Liver (tissue), 9 donors: Measurements from ENCODE around the gene NXPH4. TPM values are rescaled to one million over a fixed set of nuclear protein-coding genes. Genes with fewer than 3 reads are reported as not detected.
A peak's percentile ranks its signal among the peaks of the same experiment; 100 is the strongest.

Source experiments
- DNase-seq: peaks from one replicate; pipeline ENCODE4 v3.0.0-alpha.2; 2017; ENCODE audit warnings: low spot score
- H3K27ac ChIP-seq, 2 donors: one replicate each; pipeline ENCODE4 v1.7.0; 2013; ENCODE audit warnings: inconsistent platforms in 2 of 2, low read length in 2 of 2, control low read depth in 1 of 2, low read depth in 1 of 2, mild to moderate bottlenecking in 1 of 2
- H3K27me3 ChIP-seq, 4 donors: one replicate each; pipeline versions ENCODE4 v1.6.1 to v1.7.0; 2013; ENCODE audit warnings: low read length in 3 of 4, inconsistent platforms in 1 of 4, mild to moderate bottlenecking in 1 of 4, moderate library complexity in 1 of 4; ENCODE audit not compliant: control insufficient read depth in 4 of 4, insufficient read depth in 4 of 4
- H3K36me3 ChIP-seq, 4 donors: one replicate each; pipeline versions ENCODE4 v1.6.1 to v1.7.0; 2013; ENCODE audit warnings: low read length in 3 of 4, mild to moderate bottlenecking in 3 of 4, low read depth in 1 of 4, moderate library complexity in 1 of 4; ENCODE audit not compliant: control insufficient read depth in 4 of 4, insufficient read depth in 3 of 4
- H3K4me1 ChIP-seq, 4 donors: one replicate each; pipeline versions ENCODE4 v1.6.1 to v1.7.0; 2013; ENCODE audit warnings: low read length in 3 of 4, mild to moderate bottlenecking in 3 of 4, moderate library complexity in 1 of 4; ENCODE audit not compliant: control insufficient read depth in 4 of 4, insufficient read depth in 4 of 4
- H3K4me3 ChIP-seq, 3 donors: one replicate each; pipeline versions ENCODE4 v1.6.1 to v1.7.0; 2013; ENCODE audit warnings: low read length in 3 of 3, control low read depth in 1 of 3, low read depth in 1 of 3, mild to moderate bottlenecking in 1 of 3
- H3K9ac ChIP-seq, 2 donors: one replicate each; pipeline ENCODE4 v1.7.0; 2013; ENCODE audit warnings: low read length in 2 of 2, mild to moderate bottlenecking in 2 of 2, moderate library complexity in 2 of 2, control low read depth in 1 of 2, low read depth in 1 of 2
- H3K9me3 ChIP-seq, 4 donors: one replicate each; pipeline versions ENCODE4 v1.6.1 to v1.7.0; 2013; ENCODE audit warnings: low read length in 3 of 4; ENCODE audit not compliant: control insufficient read depth in 4 of 4
- EGR1 ChIP-seq, 2 donors: IDR thresholded peaks; 2 replicates each; pipeline ENCODE4 v1.6.1; 2016 to 2018; ENCODE audit warnings: antibody characterized with exemption in 2 of 2, low read depth in 2 of 2
- FOXA1 ChIP-seq: IDR thresholded peaks from 2 replicates; pipeline ENCODE4 v1.6.1; 2016; ENCODE audit warnings: antibody characterized with exemption
- FOXA2 ChIP-seq: IDR thresholded peaks from 2 replicates; pipeline ENCODE4 v1.6.1; 2016; ENCODE audit warnings: antibody characterized with exemption
- GABPA ChIP-seq, 2 donors: IDR thresholded peaks in 1 of 2; conservative IDR thresholded peaks in 1 of 2; 2 replicates each; pipeline ENCODE4 v1.6.1; 2016; ENCODE audit warnings: antibody characterized with exemption in 2 of 2, mild to moderate bottlenecking in 1 of 2, moderate library complexity in 1 of 2
- HNF4A ChIP-seq, 2 donors: conservative IDR thresholded peaks; 2 replicates each; pipeline ENCODE4 v1.6.1; 2016; ENCODE audit warnings: antibody characterized with exemption in 2 of 2, mild to moderate bottlenecking in 2 of 2
- HNF4G ChIP-seq: IDR thresholded peaks from 2 replicates; pipeline ENCODE4 v1.6.1; 2016; ENCODE audit warnings: antibody characterized with exemption
- JUND ChIP-seq, 2 donors: IDR thresholded peaks; 2 replicates each; pipeline ENCODE4 v1.6.1; 2016; ENCODE audit warnings: antibody characterized with exemption in 2 of 2
- RAD21 ChIP-seq, 2 donors: IDR thresholded peaks; 2 replicates each; pipeline ENCODE4 v1.6.1; 2016; ENCODE audit warnings: antibody characterized with exemption in 2 of 2, mild to moderate bottlenecking in 2 of 2
- RXRA ChIP-seq, 2 donors: IDR thresholded peaks; 2 replicates each; pipeline ENCODE4 v1.6.1; 2017 to 2018; ENCODE audit warnings: antibody characterized with exemption in 2 of 2, mild to moderate bottlenecking in 1 of 2
- SP1 ChIP-seq: IDR thresholded peaks from 2 replicates; pipeline ENCODE4 v1.6.1; 2018; ENCODE audit warnings: antibody characterized with exemption, mild to moderate bottlenecking
- TAF1 ChIP-seq: conservative IDR thresholded peaks from 2 replicates; pipeline ENCODE4 v1.6.1; 2016; ENCODE audit warnings: antibody characterized with exemption, mild to moderate bottlenecking
- YY1 ChIP-seq: IDR thresholded peaks from 2 replicates; pipeline ENCODE4 v1.6.1; 2016; ENCODE audit warnings: antibody characterized with exemption, mild to moderate bottlenecking
- WGBS: extraction: QIAGEN DNeasy Blood & Tissue Kit; methylation state at CpG from one replicate; pipeline ENCODE4 v1.1.7; 2013; 5-methylcytosine and 5-hydroxymethylcytosine counted together
- polyA plus RNA-seq, 2 donors: library from polyadenylated mRNA; stranded (reverse) in 1 of 2; unstranded in 1 of 2; fragments of 200-250 nt in 1 of 2; fragments of >200 nt in 1 of 2; fragmentation: Nextera tagmentation in 1 of 2; extraction: Ambion mirVana in 1 of 2; gene quantifications; one replicate each; pipeline versions ENCODE4 v1.2.1 to v1.2.3, GENCODE V29; 2013 to 2015
- total RNA-seq, 2 donors: library from RNA; depleted of rRNA; stranded (reverse); fragments of >200 nt; gene quantifications; one replicate each; pipeline ENCODE4 v1.2.3, GENCODE V29; 2014
- TF ChIP-seq, protein P1 (sequence below): IDR thresholded peaks from 2 replicates; pipeline ENCODE4 v1.6.1; 2016; ENCODE audit warnings: antibody characterized with exemption
- TF ChIP-seq, protein P2 (sequence below): fragments of 150-350 bp; IDR thresholded peaks from 2 replicates; pipeline ENCODE4 v1.5.1; 2017; ENCODE audit warnings: improper control_type of control experiment, low read depth, low read length; ENCODE audit not compliant: missing input control
- TF ChIP-seq, protein P3 (sequence below): IDR thresholded peaks from 2 replicates; pipeline ENCODE4 v1.6.1; 2016; ENCODE audit warnings: antibody characterized with exemption, mild to moderate bottlenecking
- TF ChIP-seq, protein P4 (sequence below): IDR thresholded peaks from 2 replicates; pipeline ENCODE4 v1.6.1; 2016; ENCODE audit warnings: antibody characterized with exemption
- TF ChIP-seq, protein P5 (sequence below): IDR thresholded peaks from 2 replicates; pipeline ENCODE4 v1.6.1; 2016; ENCODE audit warnings: antibody characterized with exemption
- donor health status: healthy.
- donor health status: healthy.
- donor health status: healthy.
- donor health status: healthy.
- donor health status: healthy.

NXPH4 gene
- total and polyA plus RNA-seq, 4 donors: 0.15 TPM; not detected in 3

DNA sequence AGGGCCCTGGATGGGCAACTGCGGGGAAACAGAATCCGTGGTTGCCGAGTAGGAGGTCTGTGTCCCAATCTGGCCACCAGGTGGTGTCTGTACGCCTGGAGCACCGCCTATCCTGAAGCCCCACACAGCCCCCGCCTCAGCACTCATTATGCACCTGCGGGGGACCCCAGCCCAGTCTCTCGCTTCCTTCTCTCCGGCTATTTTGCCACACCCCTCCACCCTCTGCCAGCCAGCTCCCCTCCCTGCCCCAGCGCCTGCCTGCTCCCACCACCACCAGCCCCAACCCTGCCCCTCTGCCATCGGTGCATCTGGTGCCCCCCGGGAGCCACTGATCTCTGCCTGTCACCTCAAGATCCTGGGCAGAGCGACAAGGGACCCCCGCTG, 2.2 kb upstream of the NXPH4 start:
- TF ChIP-seq RAD21 (IDR thresholded peaks at IDR 0.05) (peak in 1 of 2 donors; percentile 69), YY1 (no peak), SP1 (no peak), EGR1 (IDR thresholded peaks at IDR 0.05; ENCODE audit: low read depth in 2 of 2) (no peak), FOXA2 (no peak), HNF4A (conservative IDR thresholded peaks at IDR 0.05) (no peak), JUND (IDR thresholded peaks at IDR 0.05) (no peak)
- TF ChIP-seq, protein P1, sequence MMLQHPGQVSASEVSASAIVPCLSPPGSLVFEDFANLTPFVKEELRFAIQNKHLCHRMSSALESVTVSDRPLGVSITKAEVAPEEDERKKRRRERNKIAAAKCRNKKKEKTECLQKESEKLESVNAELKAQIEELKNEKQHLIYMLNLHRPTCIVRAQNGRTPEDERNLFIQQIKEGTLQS: no peak
- TF ChIP-seq, protein P2, sequence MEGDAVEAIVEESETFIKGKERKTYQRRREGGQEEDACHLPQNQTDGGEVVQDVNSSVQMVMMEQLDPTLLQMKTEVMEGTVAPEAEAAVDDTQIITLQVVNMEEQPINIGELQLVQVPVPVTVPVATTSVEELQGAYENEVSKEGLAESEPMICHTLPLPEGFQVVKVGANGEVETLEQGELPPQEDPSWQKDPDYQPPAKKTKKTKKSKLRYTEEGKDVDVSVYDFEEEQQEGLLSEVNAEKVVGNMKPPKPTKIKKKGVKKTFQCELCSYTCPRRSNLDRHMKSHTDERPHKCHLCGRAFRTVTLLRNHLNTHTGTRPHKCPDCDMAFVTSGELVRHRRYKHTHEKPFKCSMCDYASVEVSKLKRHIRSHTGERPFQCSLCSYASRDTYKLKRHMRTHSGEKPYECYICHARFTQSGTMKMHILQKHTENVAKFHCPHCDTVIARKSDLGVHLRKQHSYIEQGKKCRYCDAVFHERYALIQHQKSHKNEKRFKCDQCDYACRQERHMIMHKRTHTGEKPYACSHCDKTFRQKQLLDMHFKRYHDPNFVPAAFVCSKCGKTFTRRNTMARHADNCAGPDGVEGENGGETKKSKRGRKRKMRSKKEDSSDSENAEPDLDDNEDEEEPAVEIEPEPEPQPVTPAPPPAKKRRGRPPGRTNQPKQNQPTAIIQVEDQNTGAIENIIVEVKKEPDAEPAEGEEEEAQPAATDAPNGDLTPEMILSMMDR: peak; percentile 61
- TF ChIP-seq, protein P3, sequence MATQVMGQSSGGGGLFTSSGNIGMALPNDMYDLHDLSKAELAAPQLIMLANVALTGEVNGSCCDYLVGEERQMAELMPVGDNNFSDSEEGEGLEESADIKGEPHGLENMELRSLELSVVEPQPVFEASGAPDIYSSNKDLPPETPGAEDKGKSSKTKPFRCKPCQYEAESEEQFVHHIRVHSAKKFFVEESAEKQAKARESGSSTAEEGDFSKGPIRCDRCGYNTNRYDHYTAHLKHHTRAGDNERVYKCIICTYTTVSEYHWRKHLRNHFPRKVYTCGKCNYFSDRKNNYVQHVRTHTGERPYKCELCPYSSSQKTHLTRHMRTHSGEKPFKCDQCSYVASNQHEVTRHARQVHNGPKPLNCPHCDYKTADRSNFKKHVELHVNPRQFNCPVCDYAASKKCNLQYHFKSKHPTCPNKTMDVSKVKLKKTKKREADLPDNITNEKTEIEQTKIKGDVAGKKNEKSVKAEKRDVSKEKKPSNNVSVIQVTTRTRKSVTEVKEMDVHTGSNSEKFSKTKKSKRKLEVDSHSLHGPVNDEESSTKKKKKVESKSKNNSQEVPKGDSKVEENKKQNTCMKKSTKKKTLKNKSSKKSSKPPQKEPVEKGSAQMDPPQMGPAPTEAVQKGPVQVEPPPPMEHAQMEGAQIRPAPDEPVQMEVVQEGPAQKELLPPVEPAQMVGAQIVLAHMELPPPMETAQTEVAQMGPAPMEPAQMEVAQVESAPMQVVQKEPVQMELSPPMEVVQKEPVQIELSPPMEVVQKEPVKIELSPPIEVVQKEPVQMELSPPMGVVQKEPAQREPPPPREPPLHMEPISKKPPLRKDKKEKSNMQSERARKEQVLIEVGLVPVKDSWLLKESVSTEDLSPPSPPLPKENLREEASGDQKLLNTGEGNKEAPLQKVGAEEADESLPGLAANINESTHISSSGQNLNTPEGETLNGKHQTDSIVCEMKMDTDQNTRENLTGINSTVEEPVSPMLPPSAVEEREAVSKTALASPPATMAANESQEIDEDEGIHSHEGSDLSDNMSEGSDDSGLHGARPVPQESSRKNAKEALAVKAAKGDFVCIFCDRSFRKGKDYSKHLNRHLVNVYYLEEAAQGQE: no peak
- Histone ChIP-seq H3K27ac (no peak overlapping the region), H3K36me3 (peaks cover 13 to 35% (median 19%) of the 10 kb centered on the region in 4 donors), H3K9ac (no peak overlapping the region), H3K4me3 (no peak overlapping the region), H3K9me3 (no peaks in the 10 kb centered on the region), H3K4me1 (peaks cover 4 to 23% (median 10%) of the 10 kb centered on the region in 4 donors), H3K27me3 (peaks cover 0 to 9% (median 5%) of the 10 kb centered on the region in 4 donors)
- DNase-seq: peak; percentile 63
- 6% methylated on average over 14 of the region's 14 CpGs for WGBS

DNA sequence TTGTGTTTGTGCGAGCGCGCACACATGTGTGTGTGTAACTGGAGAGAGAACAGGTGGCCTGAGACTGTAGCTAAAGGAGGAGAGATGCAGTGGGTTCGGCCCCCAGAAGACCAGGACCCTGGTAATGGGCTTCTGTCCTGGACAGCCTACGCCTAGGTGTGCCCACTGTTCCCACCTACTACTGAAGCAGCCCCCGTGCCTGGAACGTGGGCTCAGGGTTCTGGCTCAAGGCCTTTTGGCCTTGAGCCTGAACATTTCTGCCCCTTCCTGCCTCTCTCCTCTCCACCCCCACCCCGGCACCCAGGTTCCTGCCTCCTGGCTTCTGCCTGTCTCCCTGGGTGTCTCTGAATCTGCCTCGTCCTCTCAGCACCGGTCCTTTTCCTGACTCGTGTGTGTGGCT, 1.5 kb upstream of the NXPH4 start:
- Histone ChIP-seq H3K4me1 (peaks cover 4 to 23% (median 10%) of the 10 kb centered on the region in 4 donors), H3K9me3 (no peaks in the 10 kb centered on the region), H3K27me3 (peaks cover 0 to 11% (median 7%) of the 10 kb centered on the region in 4 donors), H3K27ac (no peak overlapping the region), H3K9ac (no peak overlapping the region), H3K4me3 (no peak overlapping the region), H3K36me3 (peaks cover 7 to 28% (median 12%) of the 10 kb centered on the region in 4 donors)
- DNase-seq: no peak
- 30% methylated on average over 11 of the region's 11 CpGs for WGBS
- TF ChIP-seq, protein P3: no peak
- TF ChIP-seq RAD21 (IDR thresholded peaks at IDR 0.05): no peak
- no peak for TF ChIP-seq FOXA2
- no peak for TF ChIP-seq YY1
- no peak for TF ChIP-seq RXRA (IDR thresholded peaks at IDR 0.05)
- no peak for TF ChIP-seq FOXA1
- TF ChIP-seq TAF1: no peak
- TF ChIP-seq HNF4G: no peak
- no peak for TF ChIP-seq SP1
- TF ChIP-seq, protein P4, sequence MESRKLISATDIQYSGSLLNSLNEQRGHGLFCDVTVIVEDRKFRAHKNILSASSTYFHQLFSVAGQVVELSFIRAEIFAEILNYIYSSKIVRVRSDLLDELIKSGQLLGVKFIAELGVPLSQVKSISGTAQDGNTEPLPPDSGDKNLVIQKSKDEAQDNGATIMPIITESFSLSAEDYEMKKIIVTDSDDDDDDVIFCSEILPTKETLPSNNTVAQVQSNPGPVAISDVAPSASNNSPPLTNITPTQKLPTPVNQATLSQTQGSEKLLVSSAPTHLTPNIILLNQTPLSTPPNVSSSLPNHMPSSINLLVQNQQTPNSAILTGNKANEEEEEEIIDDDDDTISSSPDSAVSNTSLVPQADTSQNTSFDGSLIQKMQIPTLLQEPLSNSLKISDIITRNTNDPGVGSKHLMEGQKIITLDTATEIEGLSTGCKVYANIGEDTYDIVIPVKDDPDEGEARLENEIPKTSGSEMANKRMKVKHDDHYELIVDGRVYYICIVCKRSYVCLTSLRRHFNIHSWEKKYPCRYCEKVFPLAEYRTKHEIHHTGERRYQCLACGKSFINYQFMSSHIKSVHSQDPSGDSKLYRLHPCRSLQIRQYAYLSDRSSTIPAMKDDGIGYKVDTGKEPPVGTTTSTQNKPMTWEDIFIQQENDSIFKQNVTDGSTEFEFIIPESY: no peak
- no peak for TF ChIP-seq HNF4A (conservative IDR thresholded peaks at IDR 0.05)
- TF ChIP-seq GABPA (IDR thresholded peaks at IDR 0.05 in 1 of 2, conservative IDR thresholded peaks at IDR 0.05 in 1 of 2): no peak
- TF ChIP-seq, protein P1: no peak
- TF ChIP-seq, protein P5, sequence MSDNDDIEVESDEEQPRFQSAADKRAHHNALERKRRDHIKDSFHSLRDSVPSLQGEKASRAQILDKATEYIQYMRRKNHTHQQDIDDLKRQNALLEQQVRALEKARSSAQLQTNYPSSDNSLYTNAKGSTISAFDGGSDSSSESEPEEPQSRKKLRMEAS: no peak
- no peak for TF ChIP-seq EGR1 (IDR thresholded peaks at IDR 0.05; ENCODE audit: low read depth in 2 of 2)
- TF ChIP-seq, protein P2: no peak
